CD4-positive, alpha-beta T cell treated with Interleukin-12 subunit alpha and Interleukin-12 subunit beta, for 1 hour (primary cell): ENCODE data around the gene CALU.

ENCODE experiments used
- DNase-seq: peaks from one replicate; pipeline ENCODE4 v3.0.0-alpha.2; 2020

Gene CALU

GRCh38 chr7:128755075-128755818 lies 16.1 kb downstream of the CALU start:
- no peak for DNase-seq

- DNase-seq: no peak
These were observed 16.8 kb downstream of the CALU start for GRCh38 chr7:128755819-128756476.

- no peak for DNase-seq
These were observed 18.0 kb downstream of the CALU start for GRCh38 chr7:128757203-128757602.

GRCh38 chr7:128758553-128758952 lies 19.4 kb downstream of the CALU start:
- DNase-seq: no peak

- no peak for DNase-seq
These were observed 20.1 kb downstream of the CALU start for GRCh38 chr7:128759242-128759641.

GRCh38 chr7:128763541-128763940 lies 24.4 kb downstream of the CALU start:
- DNase-seq: no peak

GRCh38 chr7:128767475-128768110 lies 28.4 kb downstream of the CALU start:
- no peak for DNase-seq

- no peak for DNase-seq
These were observed 31.1 kb downstream of the CALU start for GRCh38 chr7:128770233-128770632.

GRCh38 chr7:128773604-128774003 lies 34.4 kb downstream of the CALU start:
- no peak for DNase-seq

GRCh38 chr7:128774029-128774689 lies 35.0 kb downstream of the CALU start:
- no peak for DNase-seq

GRCh38 chr7:128774921-128775320 lies 35.8 kb downstream of the CALU start:
- DNase-seq: no peak

- DNase-seq: no peak
These were observed 36.8 kb downstream of the CALU start, which contains the start of gene OPN1SW for GRCh38 chr7:128775744-128776474. Gene OPN1SW (minus strand): TSS chr7:128775794. CDS start chr7:128775781, 13 bp downstream.

- no peak for DNase-seq
These were observed 38.3 kb downstream of the CALU start for GRCh38 chr7:128777156-128778123.

GRCh38 chr7:128778946-128779345 lies 39.8 kb downstream of the CALU start:
- no peak for DNase-seq

GRCh38 chr7:128781126-128781525 lies 42.0 kb downstream of the CALU start:
- no peak for DNase-seq

GRCh38 chr7:128781851-128782250 lies 42.7 kb downstream of the CALU start:
- no peak for DNase-seq

- DNase-seq: no peak
These were observed 44.1 kb downstream of the CALU start for GRCh38 chr7:128783143-128783861.

GRCh38 chr7:128785738-128786137 lies 46.6 kb downstream of the CALU start:
- DNase-seq: no peak

- DNase-seq: no peak
These were observed 49.6 kb downstream of the CALU start for GRCh38 chr7:128788446-128789412.
